Measurements from ENCODE around the gene DDX10.
"Not testable (repeated sequence)": the region's sequence is repeated elsewhere in the genome, so short reads cannot be mapped to it uniquely, and the experiment has no call there.

The DDX10 gene

DNA sequence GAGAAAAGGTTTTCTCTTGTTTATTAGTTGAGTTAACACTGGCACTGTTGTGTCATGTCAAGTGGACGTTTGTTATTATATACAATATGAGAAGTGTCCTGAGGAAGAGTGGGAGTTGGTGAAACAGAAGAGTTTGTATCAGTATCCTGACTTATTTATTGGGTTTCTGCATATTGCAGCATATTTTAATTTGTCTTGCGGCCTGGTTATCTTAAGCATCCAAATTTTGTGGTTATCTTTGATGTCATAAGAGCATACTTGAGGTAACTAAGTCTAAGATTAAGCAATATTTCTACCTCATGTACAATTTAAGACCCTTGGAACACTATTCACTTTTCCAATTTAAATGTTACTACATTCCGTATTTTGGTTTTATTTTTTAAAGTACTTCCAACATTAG is 103.5 kb downstream of the DDX10 start:
- no peak for DNase-seq (ENCODE audit: low read depth in 3 of 3, low spot score in 1 of 3)

DNA sequence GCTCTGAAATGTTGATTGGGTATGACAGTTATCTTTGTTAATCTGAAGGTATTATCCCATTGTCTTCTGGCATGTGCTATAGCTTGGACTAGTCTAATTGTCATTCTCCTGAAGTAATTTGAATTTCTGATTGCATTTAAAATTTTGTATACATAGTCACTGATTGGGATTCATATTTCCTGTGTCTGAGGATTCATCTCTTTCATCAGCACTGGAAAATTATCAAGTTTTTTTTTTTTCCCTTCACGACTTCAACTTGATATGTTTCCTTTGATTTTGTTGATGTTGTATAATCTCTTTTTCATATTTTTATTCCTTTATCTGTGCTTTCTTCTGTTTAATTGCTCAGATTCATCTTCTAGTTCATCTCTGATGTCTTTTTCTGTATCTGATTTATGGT is 104.1 kb downstream of the DDX10 start:
- no peak for DNase-seq (ENCODE audit: low read depth in 3 of 3, low spot score in 1 of 3)

DNA sequence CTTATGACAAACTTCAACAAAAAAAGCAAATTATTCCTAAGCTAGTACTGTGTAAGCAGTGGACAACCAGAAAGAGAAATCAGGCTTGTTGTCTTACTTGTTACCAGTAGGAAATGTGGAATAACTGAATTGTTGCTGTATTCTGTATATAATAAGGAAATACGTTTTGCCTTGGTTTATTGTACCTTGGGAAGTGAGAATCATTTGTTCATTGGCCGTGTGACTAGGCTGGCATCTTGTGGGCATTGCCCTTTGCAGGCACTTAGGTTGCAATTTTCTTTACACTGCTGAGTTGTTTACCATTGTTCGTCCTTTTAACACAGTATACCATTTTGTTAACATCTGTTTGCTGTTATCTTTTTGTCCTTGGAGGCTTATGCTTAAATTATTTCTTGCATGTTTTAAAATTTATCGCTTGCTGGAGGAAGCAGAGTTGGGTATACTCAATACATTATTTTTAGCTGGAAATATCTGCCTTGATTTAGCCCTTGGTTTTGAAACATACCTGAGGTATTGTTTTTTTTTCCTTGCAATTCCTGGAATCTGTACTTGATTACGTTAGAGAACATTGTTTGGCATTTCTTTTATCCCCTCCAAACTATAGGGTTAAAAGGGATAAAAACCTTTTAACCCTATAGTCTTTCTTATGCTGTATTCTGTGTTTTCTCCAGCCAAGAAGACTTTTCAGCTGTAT is 109.3 kb downstream of the DDX10 start:
- no peak for DNase-seq (ENCODE audit: low read depth in 3 of 3, low spot score in 1 of 3)

DNA sequence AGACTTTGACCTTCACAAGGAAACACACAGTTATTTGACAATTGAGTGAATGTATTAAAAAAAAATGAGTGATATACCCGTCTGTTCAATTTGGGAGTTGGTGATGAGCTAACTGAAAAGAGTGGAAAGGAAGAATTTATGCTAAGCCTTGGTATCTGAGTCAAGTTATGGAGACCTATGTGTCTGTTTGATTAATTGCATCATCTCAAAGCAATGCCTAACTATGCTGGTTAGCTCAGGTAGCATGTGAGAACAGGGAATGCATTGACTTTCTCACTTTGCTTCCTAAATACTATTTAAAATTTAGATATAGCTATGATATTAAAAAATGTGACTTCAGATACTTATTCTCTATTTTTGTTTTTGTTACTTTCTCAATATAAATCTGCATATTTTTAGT is 110.5 kb downstream of the DDX10 start:
- DNase-seq (ENCODE audit: low read depth in 3 of 3, low spot score in 1 of 3): no peak

- DNase-seq (ENCODE audit: low read depth in 3 of 3, low spot score in 1 of 3): not testable (repeated sequence)
These were observed 114.3 kb downstream of the DDX10 start for GRCh38 chr11:108779147-108779546.

DNA sequence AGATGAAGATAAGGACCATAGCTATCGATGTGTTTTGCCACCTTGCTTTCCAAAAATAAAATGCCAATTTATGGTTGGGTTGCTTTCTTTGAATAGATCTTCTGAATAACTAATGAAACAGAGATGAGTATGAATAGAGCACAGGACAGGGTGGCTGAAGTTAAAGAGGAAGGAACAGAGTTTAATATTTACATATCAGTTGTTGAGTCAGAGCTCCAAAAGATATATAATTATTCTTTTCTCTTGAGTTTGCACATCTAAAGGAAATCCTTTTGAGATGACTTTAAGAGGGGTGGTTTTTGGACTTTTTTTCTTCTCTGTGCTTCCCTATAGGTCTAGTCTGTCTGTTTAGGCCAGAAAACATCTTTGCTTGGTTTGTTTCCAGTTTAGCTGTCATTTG is 115.2 kb downstream of the DDX10 start:
- no peak for DNase-seq (ENCODE audit: low read depth in 3 of 3, low spot score in 1 of 3)

DNA sequence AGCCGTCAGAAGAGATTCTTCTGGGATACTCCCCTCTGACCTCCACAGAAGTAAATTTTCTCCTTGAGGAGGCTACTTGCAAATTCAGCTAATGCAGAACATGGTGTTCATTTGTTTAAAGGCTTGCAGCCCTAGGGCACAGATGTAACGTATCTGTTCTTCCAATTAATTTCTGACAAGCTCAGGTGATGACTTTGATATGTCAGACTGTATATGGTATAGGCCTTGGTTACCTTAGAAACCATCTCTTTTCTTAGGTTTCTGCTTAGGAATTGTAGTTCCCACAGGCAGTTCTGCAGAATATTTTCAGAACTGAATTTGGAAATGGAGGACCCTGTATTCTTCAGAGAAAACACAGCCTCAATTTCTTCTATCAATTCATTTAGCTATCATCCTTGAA is 117.1 kb downstream of the DDX10 start:
- DNase-seq (ENCODE audit: low read depth in 3 of 3, low spot score in 1 of 3): no peak

DNA sequence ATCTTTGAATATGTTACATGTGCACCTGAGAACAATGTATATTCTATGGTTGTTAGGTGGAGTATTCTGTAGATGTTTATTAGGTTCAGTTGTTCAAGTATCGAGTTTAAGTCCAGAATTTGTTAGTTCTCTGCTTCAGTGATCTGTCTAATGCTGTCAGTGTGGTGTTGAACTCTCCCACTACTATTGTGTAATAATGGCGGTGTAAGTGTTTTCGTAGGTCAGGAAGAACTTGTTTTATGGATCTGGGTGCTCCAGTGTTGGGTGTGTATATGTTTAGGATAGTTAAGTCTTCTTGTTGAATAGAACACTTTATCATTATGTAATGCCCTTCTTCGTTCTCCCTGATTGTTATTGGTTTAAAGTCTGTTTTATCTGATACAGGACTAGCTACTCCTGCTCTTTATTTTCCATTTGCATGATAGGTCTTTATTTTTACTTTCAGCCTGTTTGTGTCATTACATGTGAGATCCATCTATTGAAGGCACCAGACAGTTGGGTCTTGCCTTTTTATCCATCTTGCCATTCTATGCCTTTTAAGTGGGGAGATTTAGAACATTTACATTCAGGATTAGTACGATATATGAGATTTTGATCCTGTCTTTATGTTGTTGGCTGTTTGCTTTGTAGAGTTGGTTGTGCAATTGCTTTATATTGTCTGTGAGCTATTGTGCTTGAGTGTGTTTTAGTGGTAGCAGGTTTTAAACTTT is 121.6 kb downstream of the DDX10 start:
- DNase-seq (ENCODE audit: low read depth in 3 of 3, low spot score in 1 of 3): no peak

GRCh38 chr11:108787105-108787504 is 122.2 kb downstream of the DDX10 start:
- no peak for DNase-seq (ENCODE audit: low read depth in 3 of 3, low spot score in 1 of 3)

GRCh38 chr11:108788565-108789199 is 123.8 kb downstream of the DDX10 start:
- no peak for DNase-seq (ENCODE audit: low read depth in 3 of 3, low spot score in 1 of 3)

DNA sequence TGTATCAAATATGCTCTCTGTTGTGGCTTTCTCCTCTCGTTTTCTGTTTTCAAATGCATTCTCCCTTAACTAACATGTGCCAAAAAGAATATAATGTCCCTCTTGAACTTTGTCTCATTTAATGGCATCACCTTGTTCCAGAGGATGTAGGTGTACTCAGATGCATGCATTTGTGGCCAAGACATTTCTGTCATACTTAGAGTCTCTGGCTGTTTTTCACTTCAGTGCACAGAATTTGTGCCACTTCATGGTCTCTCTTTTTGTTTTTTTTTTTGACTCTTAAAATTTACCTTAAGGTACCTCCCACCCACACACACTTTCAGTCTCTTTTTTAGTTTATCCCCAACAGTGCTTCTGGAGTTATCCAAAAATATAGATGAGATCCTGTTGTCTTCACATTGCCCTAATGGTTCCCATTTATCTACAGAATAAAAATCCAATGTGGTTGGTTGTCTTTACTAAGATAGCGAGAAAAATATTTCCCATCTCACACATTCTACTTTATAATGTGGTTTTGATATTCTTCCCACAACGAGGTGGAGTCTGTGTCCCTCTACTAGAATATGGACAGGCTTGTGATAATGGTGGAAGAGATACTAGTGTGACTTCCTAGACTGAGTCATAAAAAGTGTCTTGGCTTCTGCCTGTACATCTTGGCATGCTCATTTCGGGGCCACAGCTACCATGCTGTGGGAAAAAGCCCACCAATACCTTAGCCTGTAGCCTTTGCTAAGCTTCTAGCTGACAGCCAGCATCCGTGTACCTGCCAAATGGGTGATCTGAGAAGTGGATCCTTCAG is 125.8 kb downstream of the DDX10 start:
- DNase-seq (ENCODE audit: low read depth in 3 of 3, low spot score in 1 of 3): no peak

- DNase-seq (ENCODE audit: low read depth in 3 of 3, low spot score in 1 of 3): no peak
These were observed 128.3 kb downstream of the DDX10 start for GRCh38 chr11:108793138-108793537.

DNA sequence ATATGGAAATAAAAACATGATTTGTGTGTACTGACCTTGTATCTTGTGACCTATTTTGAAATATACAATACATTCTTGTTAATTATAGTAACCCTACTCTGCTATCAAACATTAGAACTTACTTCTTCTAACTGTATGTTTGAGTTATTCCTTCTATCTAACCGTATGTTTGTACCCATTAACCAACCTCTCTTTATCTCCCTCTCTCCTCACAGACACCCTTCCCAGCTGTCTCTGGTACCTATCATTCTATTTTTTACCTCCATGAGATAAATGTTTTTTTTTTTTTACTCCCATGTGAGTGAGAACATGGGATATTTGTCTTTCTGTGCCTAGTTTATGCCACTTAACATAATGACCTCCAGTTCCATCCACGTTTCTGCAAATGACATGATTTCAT is 128.7 kb downstream of the DDX10 start:
- DNase-seq (ENCODE audit: low read depth in 3 of 3, low spot score in 1 of 3): no peak

GRCh38 chr11:108796551-108796950 is 131.7 kb downstream of the DDX10 start:
- no peak for DNase-seq (ENCODE audit: low read depth in 3 of 3, low spot score in 1 of 3)

DNA sequence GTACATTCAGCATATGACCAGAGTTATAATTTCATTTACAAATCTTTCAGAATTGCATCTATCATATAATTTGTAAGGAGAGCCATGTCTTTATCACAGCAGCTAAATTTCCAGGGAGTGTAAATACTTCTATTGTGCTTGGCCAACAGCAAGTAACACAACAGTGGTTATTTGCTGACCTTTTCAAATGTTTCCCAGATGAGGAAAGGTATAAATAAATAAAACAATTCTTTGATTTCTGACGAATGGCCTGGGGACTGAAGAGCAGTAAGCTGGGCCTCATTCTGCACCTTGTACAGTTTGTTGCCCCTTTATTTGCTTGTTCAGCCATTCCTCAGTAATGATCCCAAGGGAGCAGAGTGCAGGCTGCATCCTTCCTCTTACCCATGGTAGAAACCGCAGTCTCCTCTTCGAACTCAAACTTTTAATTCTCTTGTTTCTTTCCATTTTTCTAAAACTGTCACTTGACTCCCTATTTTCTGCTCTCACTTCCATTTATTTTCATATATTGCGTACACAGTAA is 132.8 kb downstream of the DDX10 start:
- no peak for DNase-seq (ENCODE audit: low read depth in 3 of 3, low spot score in 1 of 3)

DNA sequence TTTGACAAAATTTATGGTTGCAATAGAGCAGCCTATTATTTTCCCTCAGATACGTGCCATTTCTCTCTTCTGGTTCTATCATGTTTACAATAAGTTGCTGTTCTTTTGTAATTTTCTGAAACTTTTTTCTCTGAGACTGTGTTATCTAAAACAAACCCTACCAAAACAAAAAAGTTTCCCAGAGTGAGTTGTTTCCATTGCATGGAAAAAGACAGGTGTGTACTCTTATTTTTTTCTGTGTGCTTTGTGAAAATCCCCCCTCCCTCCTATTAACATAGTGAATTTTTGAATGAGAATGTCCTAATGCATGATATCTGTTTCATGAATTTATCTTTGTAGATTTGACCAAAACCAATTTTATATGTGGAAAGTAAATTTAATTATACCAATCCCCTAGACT is 137.6 kb downstream of the DDX10 start:
- no peak for DNase-seq (ENCODE audit: low read depth in 3 of 3, low spot score in 1 of 3)

- DNase-seq (ENCODE audit: low read depth in 3 of 3, low spot score in 1 of 3): no peak
These were observed 138.9 kb downstream of the DDX10 start for GRCh38 chr11:108803776-108804175.

DNA sequence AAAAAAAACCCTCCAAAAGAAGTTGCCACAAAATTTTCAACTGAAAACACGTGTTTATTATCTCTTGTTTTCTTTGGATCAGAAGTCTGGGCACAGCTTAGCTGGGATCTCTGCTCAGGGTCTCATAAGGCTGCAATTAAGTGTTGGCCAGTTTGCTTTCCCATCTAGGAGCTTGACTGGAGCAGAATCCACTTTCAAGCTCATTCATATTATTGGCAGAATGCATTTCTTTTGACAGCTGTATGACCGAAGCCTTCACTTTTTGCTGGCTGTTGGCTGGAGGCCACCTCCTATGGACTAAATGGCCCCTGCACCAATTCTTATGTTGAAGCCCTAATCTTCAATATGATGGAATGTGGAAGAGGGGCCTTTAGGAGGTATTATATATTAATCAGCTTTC is 139.6 kb downstream of the DDX10 start:
- DNase-seq (ENCODE audit: low read depth in 3 of 3, low spot score in 1 of 3): no peak

GRCh38 chr11:108805030-108805429 is 140.2 kb downstream of the DDX10 start:
- no peak for DNase-seq (ENCODE audit: low read depth in 3 of 3, low spot score in 1 of 3)

DNA sequence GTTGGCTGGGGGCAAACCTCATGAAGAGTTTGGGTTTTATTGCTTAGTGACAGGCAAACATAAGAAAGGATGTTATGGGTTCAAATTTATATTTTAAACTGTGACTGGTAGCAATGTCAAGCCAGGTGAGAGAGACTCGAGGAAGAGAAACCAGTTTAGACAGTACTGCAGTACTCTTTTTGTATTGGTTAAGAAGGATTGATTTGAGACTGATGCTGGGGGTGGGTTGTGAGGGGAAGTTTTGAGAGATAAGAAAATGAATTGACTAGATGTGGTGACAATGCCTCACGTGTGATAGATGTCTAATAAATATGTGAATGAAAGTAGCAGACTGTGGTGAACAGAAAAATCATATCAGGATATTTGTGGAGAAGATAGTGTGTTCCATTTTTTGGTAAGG is 142.4 kb downstream of the DDX10 start:
- DNase-seq (ENCODE audit: low read depth in 3 of 3, low spot score in 1 of 3): no peak

DNA sequence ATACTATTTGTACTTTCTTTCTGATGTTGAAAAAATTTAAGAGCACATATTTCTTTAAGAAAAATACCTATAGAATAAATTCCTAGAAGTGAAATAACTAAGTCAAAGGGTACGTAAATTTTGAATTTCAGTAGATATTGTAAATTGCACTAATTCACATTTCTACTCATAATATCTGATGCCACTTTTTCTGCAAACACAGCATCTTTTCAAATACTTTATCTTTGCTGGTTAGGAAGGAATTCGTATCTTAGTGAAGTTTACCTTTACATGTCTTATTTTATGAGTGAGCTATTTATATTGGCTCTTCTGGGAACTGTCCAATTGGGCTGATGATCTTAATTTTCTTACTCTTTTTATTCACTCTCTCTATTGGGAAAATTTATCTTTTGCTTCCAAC is 148.2 kb downstream of the DDX10 start:
- no peak for DNase-seq (ENCODE audit: low read depth in 3 of 3, low spot score in 1 of 3)
